A673 (cell line): Measurements from ENCODE around the gene TAGLN2. TPM values are rescaled to one million over a fixed set of nuclear protein-coding genes. Genes with fewer than 3 reads are reported as not detected.

Source experiments
- BruUV-seq: library from RNA; stranded (reverse); fragments of 400-500 nt; replicated peaks from 2 replicates; lab custom pipeline; 2021; lab: Mats Ljungman, UMichigan
- CTCF ChIA-PET: fragments of 300-600 bp; sonication (Branson Sonifier 250); formaldehyde crosslinking; loops from one replicate; lab custom pipeline; 2022; ENCODE audit warnings: antibody characterized with exemption; lab: Charles Lee
- POLR2A ChIA-PET: fragments of 300-600 bp; sonication (Branson Sonifier 250); formaldehyde crosslinking; loops from one replicate; lab custom pipeline; 2022; ENCODE audit warnings: antibody characterized with exemption; ENCODE audit not compliant: low non-redundant PET; lab: Charles Lee
- DNase-seq: peaks from one replicate; pipeline ENCODE4 v3.0.0-alpha.2; 2015; ENCODE audit warnings: low spot score
- H3K27ac ChIP-seq: fragments of 200-600 bp; sonication (generic); 2 replicates; pipeline ENCODE4 v1.5.1; 2016; ENCODE audit warnings: mixed run types, low read depth, mild to moderate bottlenecking, mixed read lengths, antibody characterized with exemption, low read length; ENCODE audit not compliant: poor library complexity, severe bottlenecking
- H3K27me3 ChIP-seq: fragments of 200-600 bp; sonication (generic); replicated peaks from 2 replicates; pipeline ENCODE4 v1.6.1; 2017; ENCODE audit warnings: mixed run types, low read depth, mild to moderate bottlenecking, mixed read lengths, antibody characterized with exemption, low read length; ENCODE audit not compliant: insufficient read depth, poor library complexity
- H3K36me3 ChIP-seq: fragments of 200-600 bp; sonication (generic); 2 replicates; pipeline ENCODE4 v1.6.1; 2016; ENCODE audit warnings: mixed run types, mild to moderate bottlenecking, mixed read lengths, antibody characterized with exemption, low read length; ENCODE audit not compliant: insufficient read depth, poor library complexity, severe bottlenecking
- H3K4me1 ChIP-seq: fragments of 200-600 bp; sonication (generic); 2 replicates; pipeline ENCODE4 v1.6.1; 2017; ENCODE audit warnings: mixed run types, mild to moderate bottlenecking, mixed read lengths, antibody characterized with exemption, low read length; ENCODE audit not compliant: insufficient read depth, poor library complexity, severe bottlenecking
- H3K4me3 ChIP-seq: fragments of 200-600 bp; sonication (generic); 2 replicates; pipeline ENCODE4 v1.5.1; 2016; ENCODE audit warnings: low read depth, mixed run types, mild to moderate bottlenecking, mixed read lengths, low read length; ENCODE audit not compliant: poor library complexity, severe bottlenecking
- H3K9me3 ChIP-seq: fragments of 200-600 bp; sonication (generic); 2 replicates; pipeline ENCODE4 v1.6.1; 2016; ENCODE audit warnings: mixed run types, low read depth, mild to moderate bottlenecking, mixed read lengths, antibody characterized with exemption, low read length; ENCODE audit not compliant: poor library complexity, severe bottlenecking
- CTCF ChIP-seq: fragments of 300-800, 200-600 bp; sonication (generic); conservative IDR thresholded peaks from 2 replicates; pipeline ENCODE4 v1.5.1; 2017; ENCODE audit warnings: low read depth, mild to moderate bottlenecking, antibody characterized with exemption, low read length, moderate library complexity, mixed read lengths
- EZH2 ChIP-seq: fragments of 200-600 bp; sonication (generic); IDR thresholded peaks from 2 replicates; pipeline ENCODE4 v1.6.1; 2017; ENCODE audit warnings: borderline replicate concordance, low read depth, mild to moderate bottlenecking, mixed read lengths, antibody characterized with exemption, low read length; ENCODE audit not compliant: poor library complexity, severe bottlenecking
- intact Hi-C: fragments of 100-400 bp; cut with micrococcal nuclease; formaldehyde crosslinking; loops from one replicate; pipeline ENCODE4 v1.10.0; 2022; ENCODE audit not compliant: unreplicated experiment
- total RNA-seq: library from RNA; stranded (reverse); gene quantifications from 2 replicates; pipeline ENCODE4 v1.2.3, GENCODE V29; 2021

TAGLN2 gene
- total RNA-seq, 1 experiment from 2014 or later = 198 TPM

- POLR2A ChIA-PET = no interaction called here
- CTCF ChIA-PET = no interaction called here
- no TSS peak for BruUV-seq
- no peak overlapping the region for H3K27ac ChIP-seq
- intact Hi-C loops = no loop called here
- H3K4me3 ChIP-seq = no peak overlapping the region
- no peaks in the 10 kb centered on the region for H3K9me3 ChIP-seq
- no peaks in the 10 kb centered on the region for H3K27me3 ChIP-seq
- H3K36me3 ChIP-seq = no peaks in the 10 kb centered on the region
- no peak for TF ChIP-seq CTCF
- no peak for DNase-seq
- peaks cover 6% of the 10 kb centered on the region for H3K4me1 ChIP-seq
Observed at GRCh38 chr1:159942632-159943277, 17.4 kb upstream of the TAGLN2 start.

- no TSS peak for BruUV-seq
- intact Hi-C loops = no loop called here
- no peak for DNase-seq
- Histone ChIP-seq H3K36me3 (no peaks in the 10 kb centered on the region), H3K27ac (no peak overlapping the region), H3K4me1 (peaks cover 6% of the 10 kb centered on the region), H3K27me3 (no peaks in the 10 kb centered on the region), H3K9me3 (no peaks in the 10 kb centered on the region), H3K4me3 (no peak overlapping the region)
- TF ChIP-seq EZH2 (no peak), CTCF (no peak)
- ChIA-PET POLR2A (no interaction called here), CTCF (no interaction called here)
Observed at GRCh38 chr1:159941591-159942560, 16.6 kb upstream of the TAGLN2 start.

DNA sequence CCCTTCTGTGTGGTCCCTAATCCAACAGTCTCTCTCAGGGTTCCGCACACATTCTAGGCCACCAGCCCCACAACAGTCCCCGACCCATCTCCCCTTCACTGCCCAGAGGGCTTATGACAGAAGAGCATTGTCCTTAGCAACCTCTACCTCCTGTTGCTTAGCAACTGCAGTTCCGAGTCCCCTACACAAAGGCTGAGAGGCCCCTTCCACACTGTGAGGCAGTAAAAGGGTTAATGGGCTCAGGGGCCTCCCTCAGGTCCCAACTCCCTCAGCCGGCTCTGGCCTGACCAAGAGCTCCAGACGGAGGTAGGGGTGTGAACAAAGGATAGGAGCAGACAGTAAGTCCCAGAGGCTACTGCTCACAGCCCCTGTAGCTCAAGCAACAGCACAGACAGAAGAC is 15.8 kb upstream of the TAGLN2 start:
- no TSS peak for BruUV-seq
- no peak for DNase-seq
- no peaks in the 10 kb centered on the region for H3K27me3 ChIP-seq
- H3K9me3 ChIP-seq = no peaks in the 10 kb centered on the region
- intact Hi-C loops = no loop called here
- no peaks in the 10 kb centered on the region for H3K36me3 ChIP-seq
- no peak overlapping the region for H3K27ac ChIP-seq
- CTCF ChIA-PET = no interaction called here
- no peak overlapping the region for H3K4me3 ChIP-seq
- TF ChIP-seq CTCF = no peak
- TF ChIP-seq EZH2 = no peak
- POLR2A ChIA-PET = no interaction called here
- H3K4me1 ChIP-seq = peaks cover 6% of the 10 kb centered on the region
